ENCODE measurements around the gene USP17L5.
"Not testable (repeated sequence)": the region's sequence is repeated elsewhere in the genome, so short reads cannot be mapped to it uniquely, and the experiment has no call there.

The USP17L5 gene, protein sequence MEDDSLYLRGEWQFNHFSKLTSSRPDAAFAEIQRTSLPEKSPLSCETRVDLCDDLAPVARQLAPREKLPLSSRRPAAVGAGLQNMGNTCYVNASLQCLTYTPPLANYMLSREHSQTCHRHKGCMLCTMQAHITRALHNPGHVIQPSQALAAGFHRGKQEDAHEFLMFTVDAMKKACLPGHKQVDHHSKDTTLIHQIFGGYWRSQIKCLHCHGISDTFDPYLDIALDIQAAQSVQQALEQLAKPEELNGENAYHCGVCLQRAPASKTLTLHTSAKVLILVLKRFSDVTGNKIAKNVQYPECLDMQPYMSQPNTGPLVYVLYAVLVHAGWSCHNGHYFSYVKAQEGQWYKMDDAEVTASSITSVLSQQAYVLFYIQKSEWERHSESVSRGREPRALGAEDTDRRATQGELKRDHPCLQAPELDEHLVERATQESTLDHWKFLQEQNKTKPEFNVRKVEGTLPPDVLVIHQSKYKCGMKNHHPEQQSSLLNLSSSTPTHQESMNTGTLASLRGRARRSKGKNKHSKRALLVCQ

GRCh38 chr4:9339103-9339502 is at the start of gene USP17L5:
TSS of gene USP17L5 (plus strand) at chr4:9339403. CDS start at chr4:9339403, 0 bp downstream.
- not testable (repeated sequence) for DNase-seq

DNA sequence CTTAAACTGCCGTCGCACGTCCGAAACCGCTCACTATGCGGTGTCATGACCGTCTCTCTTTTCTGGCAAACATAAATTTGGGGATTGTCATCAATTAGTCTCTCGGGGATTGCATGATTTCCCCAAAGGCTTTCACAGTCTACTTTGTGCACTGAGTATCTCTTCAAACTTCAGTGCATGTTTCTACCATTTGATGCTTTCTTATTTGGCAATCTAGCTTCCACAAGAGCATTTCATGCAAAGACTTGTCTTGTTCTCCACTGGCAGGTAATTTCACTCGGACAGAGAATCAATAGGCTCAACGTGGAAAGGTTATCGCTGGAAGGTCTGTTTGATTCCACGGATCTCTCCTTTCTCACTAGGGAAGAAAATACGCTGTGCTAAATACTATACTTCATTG is 15.0 kb upstream of the USP17L5 start:
- not testable (repeated sequence) for DNase-seq

DNA sequence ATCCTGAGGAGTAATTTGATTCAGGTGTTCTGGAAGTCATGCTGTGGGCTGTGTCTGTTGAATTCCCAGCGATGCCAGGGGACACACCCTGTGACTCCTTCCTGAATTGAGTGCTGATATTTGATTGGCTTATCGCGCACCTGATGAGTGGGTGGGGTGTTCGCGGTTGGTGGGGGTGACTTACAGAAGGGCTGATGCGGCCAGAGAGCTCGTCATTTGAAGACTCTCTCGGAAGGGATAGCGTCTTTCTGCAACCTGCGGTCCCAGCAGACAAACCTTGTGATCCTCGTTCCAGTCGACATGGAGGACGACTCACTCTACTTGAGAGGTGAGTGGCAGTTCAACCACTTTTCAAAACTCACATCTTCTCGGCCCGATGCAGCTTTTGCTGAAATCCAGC is 14.3 kb upstream of the USP17L5 start, which contains the start of gene USP17L24:
USP17L24 (plus strand) TSS at position 301 of the 400 bp plus-strand sequence; CDS start at position 301, 0 bp downstream.
- not testable (repeated sequence) for DNase-seq

DNA sequence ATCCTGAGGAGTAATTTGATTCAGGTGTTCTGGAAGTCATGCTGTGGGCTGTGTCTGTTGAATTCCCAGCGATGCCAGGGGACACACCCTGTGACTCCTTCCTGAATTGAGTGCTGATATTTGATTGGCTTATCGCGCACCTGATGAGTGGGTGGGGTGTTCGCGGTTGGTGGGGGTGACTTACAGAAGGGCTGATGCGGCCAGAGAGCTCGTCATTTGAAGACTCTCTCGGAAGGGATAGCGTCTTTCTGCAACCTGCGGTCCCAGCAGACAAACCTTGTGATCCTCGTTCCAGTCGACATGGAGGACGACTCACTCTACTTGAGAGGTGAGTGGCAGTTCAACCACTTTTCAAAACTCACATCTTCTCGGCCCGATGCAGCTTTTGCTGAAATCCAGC is 9.6 kb upstream of the USP17L5 start, which contains the start of gene USP17L25:
USP17L25 (plus strand) TSS at position 301 of the 400 bp plus-strand sequence; CDS start at position 301, 0 bp downstream.
- not testable (repeated sequence) for DNase-seq

- not testable (repeated sequence) for DNase-seq
These were observed 4.8 kb upstream of the USP17L5 start, which contains the start of gene USP17L26 for GRCh38 chr4:9334358-9334757. TSS of gene USP17L26 (plus strand) at chr4:9334658. CDS start at chr4:9334658, 0 bp downstream.

GRCh38 chr4:9343848-9344247 is 4.6 kb downstream of the USP17L5 start, which contains the start of gene USP17L27:
TSS of gene USP17L27 (plus strand) at chr4:9344148. CDS start at chr4:9344148, 0 bp downstream.
- not testable (repeated sequence) for DNase-seq

DNA sequence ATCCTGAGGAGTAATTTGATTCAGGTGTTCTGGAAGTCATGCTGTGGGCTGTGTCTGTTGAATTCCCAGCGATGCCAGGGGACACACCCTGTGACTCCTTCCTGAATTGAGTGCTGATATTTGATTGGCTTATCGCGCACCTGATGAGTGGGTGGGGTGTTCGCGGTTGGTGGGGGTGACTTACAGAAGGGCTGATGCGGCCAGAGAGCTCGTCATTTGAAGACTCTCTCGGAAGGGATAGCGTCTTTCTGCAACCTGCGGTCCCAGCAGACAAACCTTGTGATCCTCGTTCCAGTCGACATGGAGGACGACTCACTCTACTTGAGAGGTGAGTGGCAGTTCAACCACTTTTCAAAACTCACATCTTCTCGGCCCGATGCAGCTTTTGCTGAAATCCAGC is 9.4 kb downstream of the USP17L5 start, which contains the start of gene USP17L28:
USP17L28 (plus strand) TSS at position 301 of the 400 bp plus-strand sequence; CDS start at position 301, 0 bp downstream.
- DNase-seq, result not testable (repeated sequence)

DNA sequence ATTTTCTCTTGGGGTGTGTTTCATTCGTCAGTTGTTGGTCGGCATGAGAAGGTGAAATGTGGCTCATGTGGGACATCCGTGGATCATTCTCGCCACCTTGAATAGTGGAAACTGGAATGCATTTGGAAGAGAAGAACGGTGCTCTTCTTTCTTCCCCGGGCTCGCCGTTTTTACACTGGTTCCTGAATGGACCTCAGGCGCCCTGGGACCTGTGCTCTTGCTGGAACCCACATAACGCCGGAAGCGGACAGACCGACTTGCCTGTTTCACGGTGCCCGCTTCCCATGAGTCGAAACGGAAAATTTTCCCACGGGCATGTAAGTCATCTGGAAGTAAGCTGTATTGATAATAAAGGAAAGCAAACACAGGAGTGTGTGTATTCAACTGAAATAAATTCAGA is 11.7 kb downstream of the USP17L5 start:
- DNase-seq, result not testable (repeated sequence)

DNA sequence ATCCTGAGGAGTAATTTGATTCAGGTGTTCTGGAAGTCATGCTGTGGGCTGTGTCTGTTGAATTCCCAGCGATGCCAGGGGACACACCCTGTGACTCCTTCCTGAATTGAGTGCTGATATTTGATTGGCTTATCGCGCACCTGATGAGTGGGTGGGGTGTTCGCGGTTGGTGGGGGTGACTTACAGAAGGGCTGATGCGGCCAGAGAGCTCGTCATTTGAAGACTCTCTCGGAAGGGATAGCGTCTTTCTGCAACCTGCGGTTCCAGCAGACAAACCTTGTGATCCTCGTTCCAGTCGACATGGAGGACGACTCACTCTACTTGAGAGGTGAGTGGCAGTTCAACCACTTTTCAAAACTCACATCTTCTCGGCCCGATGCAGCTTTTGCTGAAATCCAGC is 14.1 kb downstream of the USP17L5 start, which contains the start of gene USP17L29:
USP17L29 (plus strand) TSS at position 301 of the 400 bp plus-strand sequence; CDS start at position 301, 0 bp downstream.
- not testable (repeated sequence) for DNase-seq

- not testable (repeated sequence) for DNase-seq
These were observed 23.6 kb downstream of the USP17L5 start, which contains the start of gene USP17L30 for GRCh38 chr4:9362829-9363228. TSS of gene USP17L30 (plus strand) at chr4:9363129. CDS start at chr4:9363129, 0 bp downstream.

- DNase-seq, result not testable (repeated sequence)
These were observed 40.7 kb downstream of the USP17L5 start for GRCh38 chr4:9379881-9380280.

DNA sequence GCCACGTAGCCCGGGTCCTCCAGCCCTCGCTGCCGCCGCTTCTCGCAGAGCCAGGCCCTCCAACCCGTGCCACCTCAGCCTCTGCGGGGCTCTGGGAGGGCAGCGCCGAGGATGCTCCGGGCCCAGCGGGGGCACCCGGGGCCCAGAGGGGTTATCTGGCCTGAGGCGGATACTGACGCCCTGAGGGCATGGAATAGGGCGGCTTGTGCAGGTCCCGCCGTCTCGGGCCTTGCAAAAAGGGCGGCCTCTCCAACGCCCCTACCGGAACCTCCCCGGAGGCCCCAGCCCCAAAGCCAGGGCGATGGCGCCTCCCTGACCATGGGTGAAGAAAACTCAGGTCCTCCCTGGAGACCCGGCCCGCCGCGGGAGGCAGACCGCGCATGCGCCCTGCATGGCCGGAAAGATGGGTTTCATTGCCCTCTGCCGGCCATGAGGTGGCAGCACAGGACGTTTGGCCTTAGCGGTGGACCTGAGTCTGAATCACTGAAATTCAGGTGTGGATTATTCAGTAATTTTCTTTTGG is 41.9 kb downstream of the USP17L5 start:
- not testable (repeated sequence) for DNase-seq

- no peak for DNase-seq
These were observed 44.9 kb downstream of the USP17L5 start for GRCh38 chr4:9384126-9384525.

DNA sequence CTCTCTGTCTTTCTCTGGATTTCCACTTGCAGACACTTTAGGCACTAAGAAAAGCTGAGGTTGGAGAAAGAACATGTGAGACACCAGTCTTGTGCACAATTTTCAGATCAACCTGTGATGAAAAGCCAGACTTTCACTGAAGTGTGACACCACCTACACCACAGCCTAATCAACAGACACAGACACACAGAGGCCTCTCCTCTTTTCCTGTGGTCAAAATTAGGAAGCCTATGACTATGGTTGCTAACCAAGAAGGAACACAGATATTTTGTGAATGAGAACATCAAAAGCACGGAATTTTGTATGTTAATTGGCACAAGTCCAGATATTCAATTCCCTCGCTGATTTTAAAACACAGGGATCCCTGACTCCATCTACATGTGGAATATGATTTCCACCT is 49.8 kb downstream of the USP17L5 start:
- not testable (repeated sequence) for DNase-seq

All from COR-L47 (cell line).